Activated CD4-positive, alpha-beta T cell treated with anti-CD3 and anti-CD28 coated beads for 24 hours (primary cell): ENCODE measurements around the gene GALNT6.
A peak's percentile ranks its signal among the peaks of the same experiment; 100 is the strongest.
"Not testable (repeated sequence)": the region's sequence is repeated elsewhere in the genome, so short reads cannot be mapped to it uniquely, and the experiment has no call there.

Source experiments
- DNase-seq, 2 donors: peaks; one replicate each; pipeline ENCODE4 v3.0.0-alpha.2; 2020; ENCODE audit warnings: low read depth in 2 of 2

The GALNT6 gene

GRCh38 chr12:51358496-51358895, 32.7 kb downstream of the GALNT6 start:
- no peak for DNase-seq

GRCh38 chr12:51357374-51358047, 33.7 kb downstream of the GALNT6 start:
- DNase-seq: no peak

GRCh38 chr12:51351913-51352532, 39.2 kb downstream of the GALNT6 start:
- DNase-seq: no peak

GRCh38 chr12:51349026-51349425, 42.2 kb downstream of the GALNT6 start:
- no peak for DNase-seq

GRCh38 chr12:51348116-51348515, 43.1 kb downstream of the GALNT6 start:
- DNase-seq: no peak

GRCh38 chr12:51346581-51346980, 44.6 kb downstream of the GALNT6 start, which contains the start of gene CELA1:
TSS of gene CELA1 (minus strand) at chr12:51346679. CDS start at chr12:51346638, 41 bp downstream.
- DNase-seq: no peak

- no peak for DNase-seq
These were observed 45.5 kb downstream of the GALNT6 start for GRCh38 chr12:51345681-51346080.

- DNase-seq: no peak
These were observed 48.0 kb downstream of the GALNT6 start for GRCh38 chr12:51343201-51343600.

- no peak for DNase-seq
These were observed 48.8 kb downstream of the GALNT6 start for GRCh38 chr12:51342416-51342815.

- DNase-seq: peak; percentile 53 to 60
These were observed 49.8 kb downstream of the GALNT6 start for GRCh38 chr12:51341251-51342007.

GRCh38 chr12:51339750-51340149, 51.5 kb downstream of the GALNT6 start:
- no peak for DNase-seq

- not testable (repeated sequence) for DNase-seq
These were observed 53.9 kb downstream of the GALNT6 start for GRCh38 chr12:51337336-51337735.

- DNase-seq: no peak
These were observed 55.3 kb downstream of the GALNT6 start for GRCh38 chr12:51335931-51336330.

GRCh38 chr12:51334764-51335163, 56.4 kb downstream of the GALNT6 start:
- DNase-seq: no peak

- no peak for DNase-seq
These were observed 57.7 kb downstream of the GALNT6 start for GRCh38 chr12:51333536-51333935.

- DNase-seq: no peak
These were observed 61.0 kb downstream of the GALNT6 start for GRCh38 chr12:51330186-51330585.

- DNase-seq: no peak
These were observed 61.5 kb downstream of the GALNT6 start for GRCh38 chr12:51329742-51330141.

- DNase-seq: no peak
These were observed 62.6 kb downstream of the GALNT6 start for GRCh38 chr12:51328587-51328986.

- DNase-seq: no peak
These were observed 64.3 kb downstream of the GALNT6 start for GRCh38 chr12:51326698-51327439.

- DNase-seq: no peak
These were observed 66.3 kb downstream of the GALNT6 start for GRCh38 chr12:51324953-51325352.

- peak; percentile 42 to 56 for DNase-seq
These were observed 67.0 kb downstream of the GALNT6 start, which contains the start of gene BIN2 for GRCh38 chr12:51323966-51324895. TSS of gene BIN2 (minus strand) at chr12:51324174. CDS start at chr12:51324102, 72 bp downstream.
